Adrenal gland (tissue), 12 donors: Measurements from ENCODE around the gene HBP1. TPM values are rescaled to one million over a fixed set of nuclear protein-coding genes. Genes with fewer than 3 reads are reported as not detected.
"Not testable (repeated sequence)": the region's sequence is repeated elsewhere in the genome, so short reads cannot be mapped to it uniquely, and the experiment has no call there.

Source experiments
- DNase-seq, 7 donors: peaks; one replicate each; pipeline ENCODE4 v3.0.0-alpha.2; 2019 to 2020
- H3K27ac ChIP-seq, 5 donors: fragments of 200-600 bp; sonication (generic) in 4 of 5; 1 replicate in 3 of 5; 2 replicates in 2 of 5; pipeline versions ENCODE4 v1.5.1 to v1.8.0; 2016 to 2020; ENCODE audit warnings: mild to moderate bottlenecking in 1 of 5
- H3K27me3 ChIP-seq: fragments of 200-600 bp; 2 replicates; pipeline ENCODE4 v1.8.0; 2021
- H3K36me3 ChIP-seq, 2 donors: fragments of 200-600 bp; replicated peaks in 1 of 2; 1 replicate in 1 of 2; 2 replicates in 1 of 2; pipeline versions ENCODE4 v1.5.1 to v1.8.0; 2018 to 2022
- H3K4me1 ChIP-seq, 2 donors: fragments of 200-600 bp; replicated peaks in 1 of 2; 1 replicate in 1 of 2; 2 replicates in 1 of 2; pipeline versions ENCODE4 v1.5.1 to v1.8.0; 2018 to 2021
- H3K4me3 ChIP-seq, 4 donors: fragments of 200-600 bp; sonication (generic) in 3 of 4; one replicate each; pipeline ENCODE4 v1.5.1; 2016 to 2018
- H3K9me3 ChIP-seq, 3 donors: fragments of 200-600 bp; sonication (generic) in 1 of 3; replicated peaks in 1 of 3; 1 replicate in 2 of 3; 2 replicates in 1 of 3; pipeline versions ENCODE4 v1.5.1 to v1.8.0; 2016 to 2021
- CTCF ChIP-seq, 6 experiments: fragments of 450-650 bp in 4 of 6; fragments of 200-600 bp in 2 of 6; sonication (generic) in 1 of 6; IDR thresholded peaks; 1 replicate in 5 of 6; 2 replicates in 1 of 6; pipeline versions ENCODE4 v1.5.1 to v1.8.0; 2016 to 2021; ENCODE audit warnings: antibody characterized with exemption in 6 of 6, mild to moderate bottlenecking in 2 of 6, moderate library complexity in 1 of 6
- POLR2A ChIP-seq, 2 donors: fragments of 450-650 bp; IDR thresholded peaks; one replicate each; pipeline ENCODE4 v1.6.1; 2017; ENCODE audit warnings: antibody characterized with exemption in 2 of 2, mild to moderate bottlenecking in 2 of 2, moderate library complexity in 1 of 2
- WGBS, 4 donors: extraction: QIAGEN DNeasy Blood & Tissue Kit in 2 of 4; methylation state at CpG; one replicate each; pipeline versions ENCODE4 v1.1.5 to v1.1.7; 2013 to 2017; 5-methylcytosine and 5-hydroxymethylcytosine counted together
- intact Hi-C, 2 donors: fragments of 100-400 bp; cut with DNase I; formaldehyde crosslinking; loops; one replicate each; pipeline versions ENCODE4 v1.14.1 to v1.15.0; 2022 to 2023
- polyA plus RNA-seq, 3 donors: library from polyadenylated mRNA; stranded (reverse); fragments of 200-250 nt in 2 of 3; fragments of 350-450 nt in 1 of 3; fragmentation: Illumina TruSeq in 1 of 3; extraction: RNeasy Lipid Tissue Mini Kit (QIAGEN cat#74804) in 1 of 3; gene quantifications; one replicate each; pipeline ENCODE4 v1.2.3, GENCODE V29; 2013 to 2014
- total RNA-seq, 9 donors: library from RNA; depleted of rRNA in 4 of 9; stranded (reverse); fragments of >200 nt in 4 of 9; fragments of 120-200 nt in 1 of 9; fragmentation: NEBNext Ultra II Directional in 1 of 9; extraction: Animal tissue kit (Norgen Biotek cat#: 25700) in 1 of 9; gene quantifications; one replicate each; pipeline versions ENCODE4 v1.1.0 to v1.2.4, GENCODE V29; 2013 to 2023
- donor health status: healthy with polysubstance abuse.
- donor health status: Bipolar disorder and iron deficiency.
- donor health status: DM: yes; HTN: yes; CAD: no.
- donor health status: DM: no; HTN: no; CAD: no.
- donor health status: DM: no; HTN: no; CAD: no.
- donor health status: DM: yes; HTN: yes; CAD: no.

The HBP1 gene
- total and polyA plus RNA-seq, 12 donors, result 36.2 to 158 (median 84.7) TPM

GRCh38 chr7:107150375-107151073, 18.3 kb upstream of the HBP1 start:
- peak; percentile 66 to 96 (median 85) for DNase-seq
- 23 to 26% (median 25%) methylated on average over 4 of the region's 4 CpGs for WGBS, 4 donors
- H3K4me3 ChIP-seq, result no peak overlapping the region
- intact Hi-C loops, result loop anchor here in 1 of 2 donors (10.0 kb wide), 1 partner anchor 196 kb away; no protein-coding TSS in a partner anchor
- H3K36me3 ChIP-seq, result no peaks in the 10 kb centered on the region
- no peaks in the 10 kb centered on the region for H3K9me3 ChIP-seq
- TF ChIP-seq CTCF (IDR thresholded peaks at IDR 0.05), result peak; percentile 64 to 79 (median 68)
- TF ChIP-seq POLR2A (IDR thresholded peaks at IDR 0.05), result no peak
- no peaks in the 10 kb centered on the region for H3K27me3 ChIP-seq
- peaks cover 6 to 15% of the 10 kb centered on the region in 2 donors for H3K4me1 ChIP-seq
- no peak overlapping the region for H3K27ac ChIP-seq

- 90 to 94% (median 92%) methylated on average over 7 of the region's 7 CpGs for WGBS, 4 donors
- H3K27me3 ChIP-seq, result no peaks in the 10 kb centered on the region
- intact Hi-C loops, result loop anchor here in 1 of 2 donors (10.0 kb wide), 1 partner anchor 197 kb away; no protein-coding TSS in a partner anchor
- peaks cover 6 to 15% of the 10 kb centered on the region in 2 donors for H3K4me1 ChIP-seq
- DNase-seq, result no peak
- H3K27ac ChIP-seq, result no peak overlapping the region
- no peaks in the 10 kb centered on the region for H3K9me3 ChIP-seq
- TF ChIP-seq POLR2A (IDR thresholded peaks at IDR 0.05) (no peak), CTCF (IDR thresholded peaks at IDR 0.05) (no peak)
- H3K4me3 ChIP-seq, result no peak overlapping the region
- no peaks in the 10 kb centered on the region for H3K36me3 ChIP-seq
These were observed 17.3 kb upstream of the HBP1 start for GRCh38 chr7:107151538-107151937.

- no peak for TF ChIP-seq CTCF (IDR thresholded peaks at IDR 0.05)
- no peak for TF ChIP-seq POLR2A (IDR thresholded peaks at IDR 0.05)
- Histone ChIP-seq H3K36me3 (no peaks in the 10 kb centered on the region), H3K4me1 (peaks cover 6 to 15% of the 10 kb centered on the region in 2 donors), H3K4me3 (no peak overlapping the region), H3K9me3 (no peaks in the 10 kb centered on the region), H3K27ac (no peak overlapping the region), H3K27me3 (no peaks in the 10 kb centered on the region)
- WGBS, 4 donors, result 54 to 73% (median 62%) methylated on average over 4 of the region's 4 CpGs
- intact Hi-C loops, result loop anchor here (2.0 to 10.0 kb wide), 2 partner anchors 197 to 205 kb away; no protein-coding TSS in a partner anchor
- DNase-seq, result peak in 1 of 7 donors; percentile 26
These were observed 16.8 kb upstream of the HBP1 start for GRCh38 chr7:107152011-107152410.

GRCh38 chr7:107154826-107155225, 14.0 kb upstream of the HBP1 start:
- no peaks in the 10 kb centered on the region for H3K27me3 ChIP-seq
- H3K36me3 ChIP-seq, result no peaks in the 10 kb centered on the region
- H3K9me3 ChIP-seq, result no peaks in the 10 kb centered on the region
- H3K27ac ChIP-seq, result no peak overlapping the region
- no peak overlapping the region for H3K4me3 ChIP-seq
- 43 to 71% (median 68%) methylated on average over 6 of the region's 6 CpGs for WGBS, 4 donors
- TF ChIP-seq CTCF (IDR thresholded peaks at IDR 0.05) (no peak), POLR2A (IDR thresholded peaks at IDR 0.05) (no peak)
- H3K4me1 ChIP-seq, result no peaks in the 10 kb centered on the region
- DNase-seq, result peak in 3 of 7 donors; percentile 23 to 33 (median 25)
- intact Hi-C loops, result loop anchor here in 1 of 2 donors (10.0 kb wide), 1 partner anchor 200 kb away; no protein-coding TSS in a partner anchor

- not testable (repeated sequence) for H3K4me1 ChIP-seq, DNase-seq, H3K4me3 ChIP-seq, H3K9me3 ChIP-seq, H3K36me3 ChIP-seq, H3K27ac ChIP-seq, H3K27me3 ChIP-seq
- whole genome bisulfite sequencing, 4 donors, result 91 to 97% (median 94%) methylated on average over 3 of the region's 3 CpGs
- intact Hi-C loops, result loop anchor here in 1 of 2 donors (10.0 kb wide), 1 partner anchor 201 kb away; no protein-coding TSS in a partner anchor
These were observed 13.1 kb upstream of the HBP1 start for GRCh38 chr7:107155726-107156125.
